ENCODE measurements around the gene GLCE. TPM values are rescaled to one million over a fixed set of nuclear protein-coding genes. Genes with fewer than 3 reads are reported as not detected.

GLCE gene
- total RNA-seq, 1 donor from 2014 or later, result 9.9 TPM

DNA sequence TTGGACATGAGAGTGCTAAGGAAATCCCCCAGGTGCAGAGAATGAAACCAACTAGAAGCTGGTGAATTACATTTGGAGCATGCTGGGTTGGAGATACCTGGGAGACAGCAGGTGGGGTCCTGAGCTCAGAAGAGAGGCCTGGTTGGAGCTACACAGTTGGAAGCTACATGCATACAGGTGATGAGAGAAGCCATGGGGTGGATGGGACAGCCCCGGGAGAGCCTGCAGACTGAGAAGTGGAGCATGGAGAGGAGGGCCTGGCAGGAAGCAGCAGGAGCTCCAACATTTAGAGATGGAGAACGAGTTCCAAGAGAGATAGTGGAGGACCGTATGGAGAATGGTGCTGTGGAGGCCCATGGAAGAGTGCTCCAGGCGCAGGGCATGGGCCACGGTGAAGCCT, 148.5 kb downstream of the GLCE start:
- H3K9me3 Mint-ChIP-seq (ENCODE audit: low read depth), result peaks cover 2% of the 10 kb centered on the region
- TF ChIP-seq CTCF (IDR thresholded peaks at IDR 0.05), result no peak
- no peaks in the 10 kb centered on the region for H3K36me3 Mint-ChIP-seq (ENCODE audit: low read depth)
- DNase-seq (ENCODE audit: low spot score), result no peak
- H3K27ac Mint-ChIP-seq (ENCODE audit: unreplicated experiment), result no peak overlapping the region
- H3K4me1 Mint-ChIP-seq (ENCODE audit: low read depth), result peaks cover 23% of the 10 kb centered on the region
- H3K27me3 Mint-ChIP-seq (ENCODE audit: low read depth), result no peaks in the 10 kb centered on the region
- no peak overlapping the region for H3K4me3 Mint-ChIP-seq (ENCODE audit: unreplicated experiment)

DNA sequence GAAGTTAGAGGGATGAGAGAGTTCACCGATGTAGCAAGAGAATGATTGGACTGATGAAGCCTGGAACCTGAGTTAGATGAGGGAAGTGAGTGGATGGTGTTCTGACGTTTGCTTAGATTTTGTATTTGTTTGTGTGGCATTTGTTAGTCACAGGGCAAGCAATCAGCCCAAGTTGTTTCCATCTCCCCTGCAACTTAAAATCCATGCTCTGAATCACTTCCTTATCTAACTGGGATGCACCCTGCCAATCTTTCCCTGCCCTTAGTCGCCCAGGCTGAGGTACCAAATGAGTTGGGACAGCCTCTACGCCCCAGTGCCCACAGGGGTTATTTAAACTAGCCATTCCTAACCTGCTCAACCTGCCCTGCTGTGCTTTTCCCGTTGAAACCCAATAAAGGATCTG, 150.9 kb downstream of the GLCE start:
- no peaks in the 10 kb centered on the region for H3K36me3 Mint-ChIP-seq (ENCODE audit: low read depth)
- no peak for TF ChIP-seq CTCF (IDR thresholded peaks at IDR 0.05)
- H3K27me3 Mint-ChIP-seq (ENCODE audit: low read depth), result peaks cover 2% of the 10 kb centered on the region
- H3K4me1 Mint-ChIP-seq (ENCODE audit: low read depth), result peaks cover 3% of the 10 kb centered on the region
- no peak overlapping the region for H3K4me3 Mint-ChIP-seq (ENCODE audit: unreplicated experiment)
- no peak for DNase-seq (ENCODE audit: low spot score)
- H3K27ac Mint-ChIP-seq (ENCODE audit: unreplicated experiment), result no peak overlapping the region
- H3K9me3 Mint-ChIP-seq (ENCODE audit: low read depth), result peaks cover 2% of the 10 kb centered on the region

- H3K36me3 Mint-ChIP-seq (ENCODE audit: low read depth), result no peaks in the 10 kb centered on the region
- no peaks in the 10 kb centered on the region for H3K4me1 Mint-ChIP-seq (ENCODE audit: low read depth)
- H3K27ac Mint-ChIP-seq (ENCODE audit: unreplicated experiment), result no peak overlapping the region
- peaks cover 8% of the 10 kb centered on the region for H3K27me3 Mint-ChIP-seq (ENCODE audit: low read depth)
- no peak overlapping the region for H3K4me3 Mint-ChIP-seq (ENCODE audit: unreplicated experiment)
- no peaks in the 10 kb centered on the region for H3K9me3 Mint-ChIP-seq (ENCODE audit: low read depth)
- DNase-seq (ENCODE audit: low spot score), result no peak
- TF ChIP-seq CTCF (IDR thresholded peaks at IDR 0.05), result no peak
These were observed 153.1 kb downstream of the GLCE start for GRCh38 chr15:69313432-69314000.

GRCh38 chr15:69314131-69314530, 153.7 kb downstream of the GLCE start:
- H3K4me3 Mint-ChIP-seq (ENCODE audit: unreplicated experiment), result no peak overlapping the region
- no peaks in the 10 kb centered on the region for H3K36me3 Mint-ChIP-seq (ENCODE audit: low read depth)
- H3K27ac Mint-ChIP-seq (ENCODE audit: unreplicated experiment), result no peak overlapping the region
- peaks cover 8% of the 10 kb centered on the region for H3K27me3 Mint-ChIP-seq (ENCODE audit: low read depth)
- no peak for TF ChIP-seq CTCF (IDR thresholded peaks at IDR 0.05)
- DNase-seq (ENCODE audit: low spot score), result no peak
- H3K9me3 Mint-ChIP-seq (ENCODE audit: low read depth), result no peaks in the 10 kb centered on the region
- H3K4me1 Mint-ChIP-seq (ENCODE audit: low read depth), result no peaks in the 10 kb centered on the region

DNA sequence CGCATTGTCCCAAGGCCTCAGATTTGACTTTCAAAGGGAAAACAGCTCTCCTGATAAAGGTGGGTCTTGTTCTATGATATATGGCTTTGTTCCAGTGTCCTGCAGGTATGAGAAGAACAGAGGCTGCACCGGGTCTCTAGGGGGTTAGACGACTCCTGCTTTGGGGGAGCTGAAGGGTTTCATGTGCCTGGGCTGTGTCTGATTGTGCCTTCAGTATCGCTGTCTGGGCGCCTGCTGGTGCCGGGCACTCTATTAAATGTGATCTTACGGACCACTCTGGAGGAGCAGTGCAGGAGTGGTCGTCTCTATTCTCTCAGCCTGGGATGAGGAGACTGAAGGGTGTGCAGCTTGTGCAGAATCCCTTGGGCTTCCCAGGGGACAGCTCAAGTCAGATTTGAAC, 154.3 kb downstream of the GLCE start:
- Mint-ChIP-seq H3K36me3 (ENCODE audit: low read depth) (no peaks in the 10 kb centered on the region), H3K27me3 (ENCODE audit: low read depth) (peaks cover 8% of the 10 kb centered on the region), H3K27ac (ENCODE audit: unreplicated experiment) (no peak overlapping the region), H3K4me1 (ENCODE audit: low read depth) (no peaks in the 10 kb centered on the region), H3K9me3 (ENCODE audit: low read depth) (no peaks in the 10 kb centered on the region), H3K4me3 (ENCODE audit: unreplicated experiment) (no peak overlapping the region)
- no peak for TF ChIP-seq CTCF (IDR thresholded peaks at IDR 0.05)
- DNase-seq (ENCODE audit: low spot score), result no peak
